GM18505 (cell line): Measurements from ENCODE around the gene DGUOK.
"Not testable (repeated sequence)": the region's sequence is repeated elsewhere in the genome, so short reads cannot be mapped to it uniquely, and the experiment has no call there.

Experiments
- ATAC-seq: cut with Tn5 transposase; IDR thresholded peaks from one replicate; pipeline ENCODE4 v1.9.1; 2021; ENCODE audit not compliant: unreplicated experiment
- POLR2A ChIP-seq: IDR thresholded peaks from 4 replicates; pipeline ENCODE4 v1.6.1; 2011; ENCODE audit warnings: borderline replicate concordance; ENCODE audit not compliant: insufficient read depth, insufficient read length; ENCODE audit errors: extremely low read depth

Gene DGUOK

DNA sequence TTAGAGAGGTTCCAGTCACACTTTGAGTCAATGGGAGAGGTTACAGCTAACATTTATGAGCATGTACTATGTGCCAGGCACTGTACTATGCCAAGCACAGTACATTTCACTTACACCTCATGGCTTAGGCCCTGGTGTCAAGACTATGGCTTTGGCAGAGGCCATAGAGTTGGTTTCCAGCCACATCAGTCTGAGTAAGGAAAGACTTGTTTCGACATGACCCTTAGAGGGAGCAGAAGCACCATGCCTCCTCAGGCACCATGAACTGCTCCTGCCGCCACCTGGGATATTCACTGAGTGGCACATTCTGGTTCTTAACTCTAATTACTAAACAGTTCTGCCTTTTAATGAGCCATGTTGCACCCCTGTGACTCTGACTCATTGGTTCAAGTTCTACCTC is 12.7 kb downstream of the DGUOK start:
- TF ChIP-seq POLR2A: no peak
- ATAC-seq: no peak

DNA sequence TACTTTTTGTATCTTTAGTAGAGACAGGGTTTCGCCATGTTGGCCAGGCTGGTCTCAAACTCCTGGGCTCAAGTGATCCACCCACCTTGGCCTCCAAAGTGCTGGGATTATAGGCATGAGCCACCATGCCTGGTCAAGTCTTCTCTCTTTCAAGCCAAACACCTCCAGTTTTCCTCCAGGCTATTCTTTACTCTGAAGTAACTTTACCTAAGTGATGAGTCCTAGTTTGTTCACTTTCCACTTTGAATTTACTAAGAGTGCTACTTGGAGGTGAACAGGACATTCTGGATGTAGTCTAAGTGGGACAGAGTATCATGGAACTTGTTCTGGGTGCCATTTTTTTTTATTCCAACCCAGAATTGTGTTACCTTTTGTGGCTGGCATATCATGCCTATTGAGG is 13.4 kb downstream of the DGUOK start:
- ATAC-seq: not testable (repeated sequence)

DNA sequence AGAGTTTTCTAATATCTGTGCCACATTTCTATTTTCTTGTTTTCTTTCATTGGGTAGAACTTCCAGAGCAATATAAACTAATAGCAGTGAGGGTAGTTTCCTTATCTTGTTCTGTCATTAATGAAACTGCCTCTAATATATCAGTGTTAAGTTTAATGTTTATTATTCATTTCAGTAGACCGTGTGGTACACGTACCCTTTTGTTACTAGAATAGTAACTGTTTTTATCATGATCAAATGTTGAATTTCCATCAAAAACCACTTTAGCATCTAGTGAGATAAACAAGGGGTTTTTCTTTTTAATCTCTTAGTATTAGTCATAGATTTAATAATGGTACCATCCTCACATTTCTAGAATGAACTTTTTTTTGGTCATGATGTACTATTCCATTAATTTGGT is 16.0 kb downstream of the DGUOK start:
- no peak for TF ChIP-seq POLR2A
- no peak for ATAC-seq

DNA sequence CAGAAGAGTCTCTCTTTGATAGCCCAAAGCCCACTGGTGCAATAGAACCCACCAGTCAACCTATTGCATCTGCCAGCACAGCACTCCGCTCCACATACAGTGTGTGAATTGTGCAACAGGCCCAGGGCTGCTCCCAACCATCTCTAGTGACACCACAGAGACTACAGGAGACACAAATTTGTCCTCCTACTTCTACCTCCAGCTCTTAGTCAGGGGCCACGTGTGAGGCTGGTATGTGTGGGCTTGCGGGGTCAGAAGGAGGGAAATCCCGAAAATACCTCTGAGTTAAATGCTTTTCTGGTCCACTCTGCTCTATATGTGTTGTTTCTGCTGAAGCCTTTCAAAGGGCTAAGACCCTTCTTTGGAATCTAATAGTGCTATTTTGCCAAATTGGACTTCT is 18.0 kb downstream of the DGUOK start:
- ATAC-seq: no peak

DNA sequence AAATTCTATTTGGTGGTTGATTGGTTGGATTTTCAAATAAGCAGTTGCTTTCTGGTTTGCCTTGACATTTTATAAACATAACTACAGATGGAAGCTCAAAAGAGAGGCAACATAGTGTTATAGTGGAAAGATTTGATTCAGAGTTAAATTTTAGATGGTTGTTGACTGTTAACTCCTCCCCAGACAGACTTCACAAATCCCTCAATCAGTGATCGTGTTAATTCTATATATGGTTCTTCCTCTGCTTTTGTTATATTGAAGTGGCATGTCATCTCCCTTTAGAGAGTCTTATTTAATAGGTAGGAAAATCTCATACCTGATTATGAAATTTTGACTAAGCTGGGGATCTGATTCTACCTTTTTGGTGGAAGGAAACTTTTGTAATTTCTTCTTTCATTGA is 19.5 kb downstream of the DGUOK start:
- no peak for ATAC-seq
- TF ChIP-seq POLR2A: no peak

More for the DNA sequence above, 18.0 kb downstream of the DGUOK start:
- no peak for TF ChIP-seq POLR2A

DNA sequence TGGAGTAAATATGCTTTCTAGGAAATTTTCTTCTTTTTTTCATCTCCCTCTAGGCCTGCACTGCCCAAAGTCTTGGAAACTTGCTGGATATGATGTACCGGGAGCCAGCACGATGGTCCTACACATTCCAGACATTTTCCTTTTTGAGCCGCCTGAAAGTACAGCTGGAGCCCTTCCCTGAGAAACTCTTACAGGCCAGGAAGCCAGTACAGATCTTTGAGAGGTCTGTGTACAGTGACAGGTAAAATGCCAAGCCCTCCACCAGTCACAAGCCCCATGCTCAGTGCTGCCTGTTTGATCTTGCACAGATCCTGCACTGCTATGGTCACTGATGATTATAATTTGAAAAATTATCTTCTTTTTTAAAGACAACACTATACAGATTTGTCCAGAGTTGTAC is 20.0 kb downstream of the DGUOK start:
- no peak for ATAC-seq
- no peak for TF ChIP-seq POLR2A

DNA sequence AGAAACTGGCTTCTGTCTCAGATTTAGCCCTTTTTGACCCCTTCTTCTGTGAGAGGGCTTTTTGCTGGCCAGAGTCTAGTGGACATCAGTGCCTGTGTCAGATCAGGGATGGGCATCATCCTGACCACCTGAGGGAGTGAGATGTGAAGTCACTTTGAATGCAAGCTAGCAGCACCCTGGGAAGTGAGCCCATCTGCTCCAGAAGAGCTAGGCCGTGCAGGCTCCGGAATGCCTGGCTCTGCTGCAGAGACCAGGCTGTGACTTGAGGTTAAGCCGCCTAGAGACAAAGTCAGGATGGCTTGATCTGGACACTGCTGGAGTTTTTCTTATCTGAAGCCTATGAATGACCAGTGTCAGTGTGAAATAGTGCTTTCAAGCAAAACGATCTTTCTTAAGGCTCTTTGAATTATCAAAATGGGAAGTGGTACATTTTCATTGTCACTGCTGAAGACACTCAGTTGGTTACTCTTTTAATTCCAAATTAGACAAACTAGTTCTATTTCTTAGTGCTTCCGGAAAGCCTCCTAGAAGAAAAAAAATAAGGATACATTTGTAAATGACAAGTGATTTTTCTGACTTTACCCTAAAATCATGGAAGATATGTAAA is 20.8 kb downstream of the DGUOK start:
- no peak for ATAC-seq
- TF ChIP-seq POLR2A: no peak

DNA sequence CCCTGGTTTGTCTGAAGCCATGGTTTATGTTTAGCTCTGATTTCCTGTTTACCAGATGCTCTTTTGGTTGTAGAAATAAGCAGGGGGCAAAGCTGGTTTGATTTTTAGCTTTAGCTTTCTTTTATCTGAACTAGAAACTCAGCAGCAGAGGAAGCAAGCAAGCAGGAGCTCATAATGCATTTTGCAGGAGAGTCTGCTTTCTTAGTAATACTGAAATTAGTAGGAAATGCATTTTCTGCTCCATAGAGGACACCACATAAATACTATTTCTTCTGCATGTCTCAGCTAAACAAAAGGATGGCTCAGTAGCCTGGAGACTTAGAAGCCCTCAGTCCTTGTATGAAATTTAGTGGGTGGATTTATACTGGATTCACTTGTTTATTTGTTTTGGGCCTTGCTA is 23.1 kb downstream of the DGUOK start:
- ATAC-seq: no peak
- no peak for TF ChIP-seq POLR2A

DNA sequence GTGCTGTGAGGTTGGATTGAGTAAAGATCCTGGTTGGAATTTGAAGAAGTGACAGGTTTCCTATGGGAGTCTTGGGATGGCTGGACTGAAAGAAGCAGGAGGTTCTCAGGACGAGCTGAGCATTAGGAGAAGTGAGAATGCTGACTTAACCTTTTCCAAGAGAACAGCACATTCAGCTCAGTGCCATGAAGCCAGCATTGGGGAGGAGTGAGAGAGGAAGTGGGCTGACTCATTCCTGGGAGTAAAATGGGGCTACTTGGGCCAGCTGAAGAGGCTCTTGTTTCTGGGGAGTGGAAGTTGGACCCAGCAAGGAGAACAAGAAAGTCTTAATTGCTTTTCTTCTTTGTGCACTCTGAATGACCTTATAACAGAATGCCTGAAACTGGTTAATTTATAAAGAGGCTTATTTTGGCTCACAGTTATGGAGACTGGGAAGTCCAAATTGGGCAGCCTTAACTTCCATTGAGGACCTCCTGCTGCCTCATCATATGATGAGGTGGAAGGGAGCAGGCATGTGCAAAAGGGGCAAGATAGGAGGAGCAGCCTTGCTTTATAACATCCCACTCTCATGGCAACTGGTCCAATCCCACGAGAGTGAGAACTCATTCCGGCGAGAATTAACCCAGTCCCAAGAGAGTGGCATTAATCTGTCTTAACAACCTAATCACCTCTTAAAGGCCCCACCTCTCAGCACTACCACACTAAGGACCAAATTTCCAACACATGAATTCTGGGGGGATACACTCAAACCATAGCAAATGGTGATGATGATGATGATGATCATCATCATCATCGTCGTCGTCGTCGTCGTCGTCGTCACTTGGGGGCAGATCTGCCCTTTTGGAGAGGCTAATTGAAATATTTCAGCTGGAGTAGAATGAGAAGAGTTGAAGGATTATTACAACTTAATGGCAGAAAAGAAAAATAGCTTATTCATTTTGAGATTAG is 26.1 kb downstream of the DGUOK start:
- ATAC-seq: no peak
- no peak for TF ChIP-seq POLR2A

DNA sequence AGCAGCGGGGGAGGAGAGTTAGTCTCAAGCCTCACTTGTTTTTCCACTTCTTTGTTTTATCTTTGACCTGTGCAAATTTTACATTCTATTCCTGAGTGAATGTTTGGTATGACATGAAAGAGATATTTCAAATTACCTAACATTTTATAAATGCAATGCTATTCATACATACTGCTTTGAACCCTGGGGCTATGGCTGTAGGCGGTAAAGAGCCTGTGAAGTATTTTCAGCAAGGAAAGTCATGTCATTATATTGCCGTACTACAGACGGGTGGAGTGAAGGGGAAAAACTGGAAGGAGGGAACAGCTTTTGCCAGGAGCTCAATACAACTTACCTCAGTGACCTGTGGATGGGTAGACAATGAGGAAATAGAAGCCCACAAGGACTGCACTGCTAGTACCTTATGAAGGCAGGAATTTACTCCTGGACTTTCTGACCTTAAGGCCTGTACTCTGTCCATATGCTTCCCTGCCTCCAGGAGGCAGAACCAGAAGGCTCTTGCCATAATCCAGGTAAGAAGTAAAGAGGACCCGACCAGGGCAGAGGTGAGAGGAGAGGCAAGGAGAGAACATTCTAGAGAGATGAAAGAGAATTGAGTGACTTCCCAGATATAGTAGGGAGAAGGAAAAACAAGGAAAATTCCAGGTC is 29.7 kb downstream of the DGUOK start:
- no peak for ATAC-seq
- TF ChIP-seq POLR2A: no peak

DNA sequence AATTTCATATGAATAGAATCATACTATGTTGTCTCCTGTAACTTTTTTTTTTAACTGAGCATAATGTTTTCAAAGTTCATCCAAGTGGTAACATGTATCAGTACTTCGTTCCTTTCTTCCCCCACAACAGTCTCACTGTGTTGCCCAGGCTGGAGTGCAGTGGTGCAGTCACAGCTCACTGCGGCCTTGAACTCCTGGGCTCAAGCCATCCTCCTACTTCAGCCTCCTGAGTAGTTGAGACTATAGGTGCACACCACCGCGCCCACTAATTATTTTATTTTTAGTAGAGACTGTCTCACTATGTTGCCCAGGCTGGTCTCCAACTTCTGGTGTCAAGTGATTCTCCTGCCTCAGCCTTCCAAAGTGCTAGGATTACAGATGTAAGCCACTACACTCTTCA is 34.6 kb downstream of the DGUOK start:
- ATAC-seq: no peak
- TF ChIP-seq POLR2A: no peak

DNA sequence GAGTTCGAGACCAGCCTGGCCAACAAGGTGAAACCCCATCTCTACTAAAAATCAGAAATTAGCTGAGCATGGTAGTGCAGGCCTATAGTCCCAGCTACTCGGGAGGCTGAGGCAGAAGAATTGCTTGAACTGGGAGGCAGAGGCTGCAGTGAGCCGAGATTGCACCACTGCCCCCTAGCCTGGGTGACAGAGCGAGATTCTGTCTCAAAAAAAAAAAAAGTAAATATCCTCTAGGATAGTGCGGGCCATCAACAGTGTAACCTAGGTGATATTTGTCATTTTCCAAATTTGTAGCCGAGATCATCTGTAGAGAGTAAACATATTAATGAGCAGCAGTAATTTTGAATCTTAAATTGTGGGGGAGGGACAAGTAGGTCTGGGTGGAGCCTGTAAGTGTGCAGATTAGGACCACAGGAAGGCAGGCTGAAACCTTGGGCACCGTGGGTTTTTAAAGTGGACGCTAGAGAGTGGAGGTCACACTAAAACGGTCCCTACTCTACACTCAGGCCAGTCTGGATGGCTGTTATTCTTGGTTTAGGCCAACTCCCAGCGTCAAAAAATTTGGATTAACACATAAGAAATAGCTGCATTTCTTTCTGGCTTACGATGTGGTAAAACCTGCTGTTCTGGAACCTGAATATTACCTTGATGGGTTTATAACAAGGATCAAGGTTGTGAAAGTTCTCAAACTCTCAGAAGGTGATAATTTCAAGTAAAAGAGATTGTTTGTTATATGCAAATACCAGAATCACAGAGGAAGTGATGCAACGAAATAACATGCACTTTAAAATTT is 35.3 kb downstream of the DGUOK start:
- no peak for ATAC-seq

DNA sequence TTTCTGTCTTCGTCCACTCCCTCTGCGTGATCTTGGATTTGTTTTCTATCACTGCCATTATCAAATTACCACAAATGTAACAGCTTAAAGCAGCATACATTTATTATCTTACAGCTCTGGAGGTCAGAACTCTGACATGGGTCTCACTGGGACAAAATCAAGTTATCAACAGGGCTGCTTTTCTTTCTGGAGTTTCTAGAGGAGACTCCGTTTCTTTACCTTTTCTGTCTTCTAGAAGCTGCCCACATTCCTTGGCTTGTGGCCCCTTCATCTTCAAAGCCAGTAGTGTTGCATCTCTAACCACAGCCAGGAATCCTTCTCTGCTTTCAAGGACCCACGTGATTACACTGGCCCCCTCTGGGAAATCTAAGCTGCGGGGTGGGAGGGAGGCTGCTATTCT is 36.1 kb downstream of the DGUOK start:
- TF ChIP-seq POLR2A: no peak
- no peak for ATAC-seq

More for the DNA sequence above, 35.3 kb downstream of the DGUOK start:
- TF ChIP-seq POLR2A: no peak
